ACC112 (cell line): ENCODE results near the gene XCL1.

ENCODE experiments used
- H2AFZ ChIP-seq: fragments of 200-600 bp; sonication (generic); one replicate; pipeline ENCODE4 v1.6.0; 2017; ENCODE audit warnings: antibody characterized with exemption, low read length; ENCODE audit not compliant: unreplicated experiment
- H3K27ac ChIP-seq: fragments of 200-600 bp; sonication (generic); 2 replicates; pipeline ENCODE4 v1.5.1; 2014; ENCODE audit warnings: low read depth, mild to moderate bottlenecking, antibody characterized with exemption, low read length, moderate library complexity
- H3K27me3 ChIP-seq: fragments of 200-600 bp; sonication (generic); 2 replicates; pipeline ENCODE4 v1.6.1; 2014; ENCODE audit warnings: mild to moderate bottlenecking, antibody characterized with exemption, low read length, moderate library complexity, mixed read lengths; ENCODE audit not compliant: insufficient read depth
- H3K36me3 ChIP-seq: fragments of 200-600 bp; sonication (generic); 2 replicates; pipeline ENCODE4 v1.6.1; 2016; ENCODE audit warnings: mild to moderate bottlenecking, antibody characterized with exemption, low read length, moderate library complexity, mixed read lengths; ENCODE audit not compliant: insufficient read depth
- H3K4me1 ChIP-seq: fragments of 200-600 bp; sonication (generic); one replicate; pipeline ENCODE4 v1.6.1; 2016; ENCODE audit warnings: low read length, mixed read lengths; ENCODE audit not compliant: insufficient read depth, unreplicated experiment, control insufficient read depth
- H3K4me3 ChIP-seq: fragments of 200-600 bp; sonication (generic); 2 replicates; pipeline ENCODE4 v1.5.1; 2014; ENCODE audit warnings: mild to moderate bottlenecking, low read depth, low read length
- H3K79me2 ChIP-seq: fragments of 200-600 bp; sonication (generic); one replicate; pipeline ENCODE4 v1.6.0; 2016; ENCODE audit warnings: low read length; ENCODE audit not compliant: control insufficient read depth, unreplicated experiment, insufficient read depth

The XCL1 gene

GRCh38 chr1:168605443-168605842 lies 29.0 kb downstream of the XCL1 start:
- Histone ChIP-seq H3K4me3 (no peak overlapping the region), H3K27me3 (no peaks in the 10 kb centered on the region), H3K36me3 (no peaks in the 10 kb centered on the region), H3K4me1 (peaks cover 7% of the 10 kb centered on the region), H2AFZ (no peak overlapping the region), H3K79me2 (no peaks in the 10 kb centered on the region), H3K27ac (no peak overlapping the region)

- Histone ChIP-seq H3K79me2 (no peaks in the 10 kb centered on the region), H3K27ac (no peak overlapping the region), H3K27me3 (no peaks in the 10 kb centered on the region), H3K4me1 (peaks cover 7% of the 10 kb centered on the region), H2AFZ (no peak overlapping the region), H3K4me3 (no peak overlapping the region), H3K36me3 (no peaks in the 10 kb centered on the region)
Observed at GRCh38 chr1:168606096-168606495, 29.7 kb downstream of the XCL1 start.

GRCh38 chr1:168607872-168608428 lies 31.5 kb downstream of the XCL1 start:
- no peak overlapping the region for H2AFZ ChIP-seq
- no peak overlapping the region for H3K4me3 ChIP-seq
- H3K27ac ChIP-seq, result no peak overlapping the region
- no peaks in the 10 kb centered on the region for H3K27me3 ChIP-seq
- no peaks in the 10 kb centered on the region for H3K79me2 ChIP-seq
- H3K4me1 ChIP-seq, result peaks cover 7% of the 10 kb centered on the region
- no peaks in the 10 kb centered on the region for H3K36me3 ChIP-seq

- peaks cover 7% of the 10 kb centered on the region for H3K4me1 ChIP-seq
- peak overlapping the region; percentile 14; the same call in 1 of the 2 replicates for H3K4me3 ChIP-seq
- H3K27me3 ChIP-seq, result no peaks in the 10 kb centered on the region; the same call in 1 of the 2 replicates
- H3K27ac ChIP-seq, result no peak overlapping the region
- H3K36me3 ChIP-seq, result no peaks in the 10 kb centered on the region
- no peak overlapping the region for H2AFZ ChIP-seq
- no peaks in the 10 kb centered on the region for H3K79me2 ChIP-seq
Observed at GRCh38 chr1:168608796-168609715, 32.7 kb downstream of the XCL1 start.

GRCh38 chr1:168609741-168610510 lies 33.5 kb downstream of the XCL1 start:
- no peak overlapping the region; the same call in 1 of the 2 replicates for H3K4me3 ChIP-seq
- no peak overlapping the region for H2AFZ ChIP-seq
- H3K36me3 ChIP-seq, result no peaks in the 10 kb centered on the region
- H3K27ac ChIP-seq, result no peak overlapping the region
- H3K27me3 ChIP-seq, result no peaks in the 10 kb centered on the region; the same call in 1 of the 2 replicates
- peaks cover 7% of the 10 kb centered on the region for H3K4me1 ChIP-seq
- H3K79me2 ChIP-seq, result no peaks in the 10 kb centered on the region

- H3K27ac ChIP-seq, result no peak overlapping the region
- H3K36me3 ChIP-seq, result no peaks in the 10 kb centered on the region
- H2AFZ ChIP-seq, result no peak overlapping the region
- H3K4me1 ChIP-seq, result peaks cover 7% of the 10 kb centered on the region
- H3K4me3 ChIP-seq, result no peak overlapping the region
- H3K79me2 ChIP-seq, result no peaks in the 10 kb centered on the region
- no peaks in the 10 kb centered on the region; the same call in 1 of the 2 replicates for H3K27me3 ChIP-seq
Observed at GRCh38 chr1:168613038-168613451, 36.6 kb downstream of the XCL1 start.

- no peak overlapping the region for H3K27ac ChIP-seq
- H3K36me3 ChIP-seq, result no peaks in the 10 kb centered on the region
- peaks cover 7% of the 10 kb centered on the region for H3K4me1 ChIP-seq
- H2AFZ ChIP-seq, result no peak overlapping the region
- H3K4me3 ChIP-seq, result no peak overlapping the region
- H3K27me3 ChIP-seq, result no peaks in the 10 kb centered on the region; the same call in 1 of the 2 replicates
- no peaks in the 10 kb centered on the region for H3K79me2 ChIP-seq
Observed at GRCh38 chr1:168613691-168614231, 37.4 kb downstream of the XCL1 start.

GRCh38 chr1:168614235-168614634 lies 37.8 kb downstream of the XCL1 start:
- Histone ChIP-seq H3K4me1 (peaks cover 4% of the 10 kb centered on the region), H3K4me3 (no peak overlapping the region), H3K27me3 (no peaks in the 10 kb centered on the region; the same call in 1 of the 2 replicates), H3K27ac (no peak overlapping the region), H2AFZ (no peak overlapping the region), H3K79me2 (no peaks in the 10 kb centered on the region), H3K36me3 (no peaks in the 10 kb centered on the region)

- no peaks in the 10 kb centered on the region for H3K79me2 ChIP-seq
- no peaks in the 10 kb centered on the region for H3K36me3 ChIP-seq
- H2AFZ ChIP-seq, result no peak overlapping the region
- H3K4me3 ChIP-seq, result no peak overlapping the region
- no peaks in the 10 kb centered on the region for H3K4me1 ChIP-seq
- H3K27me3 ChIP-seq, result no peaks in the 10 kb centered on the region; the same call in 1 of the 2 replicates
- no peak overlapping the region for H3K27ac ChIP-seq
Observed at GRCh38 chr1:168615965-168616364, 39.6 kb downstream of the XCL1 start.

GRCh38 chr1:168617974-168618750 lies 41.8 kb downstream of the XCL1 start:
- Histone ChIP-seq H3K4me3 (no peak overlapping the region), H3K4me1 (peaks cover 4% of the 10 kb centered on the region), H3K36me3 (no peaks in the 10 kb centered on the region), H2AFZ (no peak overlapping the region), H3K27ac (no peak overlapping the region), H3K79me2 (no peaks in the 10 kb centered on the region), H3K27me3 (no peaks in the 10 kb centered on the region; the same call in 1 of the 2 replicates)
